ENCODE results near the gene SHROOM3. TPM values are rescaled to one million over a fixed set of nuclear protein-coding genes. Genes with fewer than 3 reads are reported as not detected.
A peak's percentile ranks its signal among the peaks of the same experiment; 100 is the strongest.

SHROOM3 gene
- total RNA-seq, 1 donor from 2014 or later = 16.2 TPM

- DNase-seq = no peak
- intact Hi-C loops (cut with micrococcal nuclease) = no loop called here
- H3K27ac ChIP-seq (replicated peaks) = no peak overlapping the region
- H3K36me3 ChIP-seq = no peaks in the 10 kb centered on the region
- peaks cover 14% of the 10 kb centered on the region for H3K4me1 ChIP-seq
- H3K27me3 ChIP-seq (ENCODE audit: low read depth) = no peaks in the 10 kb centered on the region
- TF ChIP-seq CTCF (IDR thresholded peaks at IDR 0.05; ENCODE audit: borderline replicate concordance) = no peak
- no peak overlapping the region for H3K4me3 ChIP-seq
- no peaks in the 10 kb centered on the region for H3K9me3 ChIP-seq (replicated peaks)
These were observed 277.5 kb downstream of the SHROOM3 start for GRCh38 chr4:76712564-76712963.

- no peak for DNase-seq
- no peak overlapping the region for H3K4me3 ChIP-seq
- TF ChIP-seq CTCF (IDR thresholded peaks at IDR 0.05; ENCODE audit: borderline replicate concordance) = no peak
- peaks cover 5% of the 10 kb centered on the region for H3K4me1 ChIP-seq
- H3K9me3 ChIP-seq (replicated peaks) = no peaks in the 10 kb centered on the region
- no peaks in the 10 kb centered on the region for H3K27me3 ChIP-seq (ENCODE audit: low read depth)
- intact Hi-C loops (cut with micrococcal nuclease) = no loop called here
- H3K27ac ChIP-seq (replicated peaks) = no peak overlapping the region
- no peaks in the 10 kb centered on the region for H3K36me3 ChIP-seq
These were observed 279.2 kb downstream of the SHROOM3 start for GRCh38 chr4:76714226-76714625.

- intact Hi-C loops (cut with micrococcal nuclease) = no loop called here
- DNase-seq = no peak
- Histone ChIP-seq H3K36me3 (no peaks in the 10 kb centered on the region), H3K4me3 (no peak overlapping the region), H3K27ac (replicated peaks) (peak overlapping the region; percentile 18), H3K4me1 (peaks cover 9% of the 10 kb centered on the region), H3K9me3 (replicated peaks) (no peaks in the 10 kb centered on the region), H3K27me3 (ENCODE audit: low read depth) (no peaks in the 10 kb centered on the region)
- no peak for TF ChIP-seq CTCF (IDR thresholded peaks at IDR 0.05; ENCODE audit: borderline replicate concordance)
These were observed 281.0 kb downstream of the SHROOM3 start for GRCh38 chr4:76716020-76716419.

GRCh38 chr4:76716658-76717057 lies 281.6 kb downstream of the SHROOM3 start:
- Histone ChIP-seq H3K4me1 (peaks cover 9% of the 10 kb centered on the region), H3K4me3 (no peak overlapping the region), H3K27me3 (ENCODE audit: low read depth) (no peaks in the 10 kb centered on the region), H3K9me3 (replicated peaks) (no peaks in the 10 kb centered on the region), H3K36me3 (no peaks in the 10 kb centered on the region), H3K27ac (replicated peaks) (no peak overlapping the region)
- intact Hi-C loops (cut with micrococcal nuclease) = no loop called here
- no peak for DNase-seq
- TF ChIP-seq CTCF (IDR thresholded peaks at IDR 0.05; ENCODE audit: borderline replicate concordance) = no peak

GRCh38 chr4:76717431-76717830 lies 282.4 kb downstream of the SHROOM3 start:
- no peaks in the 10 kb centered on the region for H3K36me3 ChIP-seq
- DNase-seq = no peak
- H3K9me3 ChIP-seq (replicated peaks) = no peaks in the 10 kb centered on the region
- TF ChIP-seq CTCF (IDR thresholded peaks at IDR 0.05; ENCODE audit: borderline replicate concordance) = no peak
- intact Hi-C loops (cut with micrococcal nuclease) = no loop called here
- H3K27me3 ChIP-seq (ENCODE audit: low read depth) = no peaks in the 10 kb centered on the region
- no peak overlapping the region for H3K4me3 ChIP-seq
- peaks cover 9% of the 10 kb centered on the region for H3K4me1 ChIP-seq
- H3K27ac ChIP-seq (replicated peaks) = no peak overlapping the region

- Histone ChIP-seq H3K4me3 (no peak overlapping the region), H3K27me3 (ENCODE audit: low read depth) (no peaks in the 10 kb centered on the region), H3K36me3 (no peaks in the 10 kb centered on the region), H3K9me3 (replicated peaks) (no peaks in the 10 kb centered on the region), H3K4me1 (peaks cover 10% of the 10 kb centered on the region), H3K27ac (replicated peaks) (no peak overlapping the region)
- intact Hi-C loops (cut with micrococcal nuclease) = no loop called here
- TF ChIP-seq CTCF (IDR thresholded peaks at IDR 0.05; ENCODE audit: borderline replicate concordance) = no peak
- DNase-seq = no peak
These were observed 283.0 kb downstream of the SHROOM3 start for GRCh38 chr4:76718021-76718420.
